Thyroid gland (tissue), 4 donors: Measurements from ENCODE around the gene LYRM2.

Source experiments
- CTCF ChIP-seq, 6 experiments: fragments of 200-600 bp in 3 of 6; fragments of 450-650 bp in 3 of 6; sonication (generic) in 3 of 6; IDR thresholded peaks; one replicate each; pipeline ENCODE4 v1.5.1; 2016 to 2019; ENCODE audit warnings: antibody characterized with exemption in 6 of 6, mild to moderate bottlenecking in 2 of 6, inconsistent platforms in 1 of 6, moderate library complexity in 1 of 6
- POLR2A ChIP-seq, 2 donors: fragments of 450-650 bp; IDR thresholded peaks; one replicate each; pipeline ENCODE4 v1.6.1; 2017; ENCODE audit warnings: antibody characterized with exemption in 2 of 2, mild to moderate bottlenecking in 2 of 2, moderate library complexity in 1 of 2

GRCh38 chr6:89650579-89650978 is 12.0 kb upstream of the LYRM2 start:
- no peak for TF ChIP-seq CTCF (IDR thresholded peaks at IDR 0.05)
- TF ChIP-seq POLR2A (IDR thresholded peaks at IDR 0.05): no peak
